ENCODE measurements around the gene SERP2.

Gene SERP2

DNA sequence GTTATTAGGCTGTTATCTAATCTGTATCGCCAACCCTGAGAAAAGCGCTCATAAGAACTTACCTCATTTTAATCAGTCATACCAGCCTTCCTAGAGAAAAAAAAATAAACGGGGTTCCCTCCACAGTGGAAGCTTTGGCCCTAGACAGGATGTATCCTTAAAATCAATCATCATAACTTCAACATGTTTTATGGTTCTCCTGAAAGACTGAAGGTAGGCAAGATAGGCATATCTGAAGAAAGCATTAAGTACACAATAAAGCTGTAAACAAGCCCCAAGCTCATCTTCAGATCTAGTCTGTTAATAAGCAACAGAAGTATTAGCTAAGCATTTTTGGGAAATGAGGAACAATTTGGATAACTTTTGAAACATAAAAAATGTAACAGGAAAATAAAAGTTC, 18.7 kb upstream of the SERP2 start:
- no peak overlapping the region for H3K27ac ChIP-seq (ENCODE audit: low read depth, low read length)
- H3K9ac ChIP-seq (ENCODE audit: low read length), result no peak overlapping the region
- no peaks in the 10 kb centered on the region for H3K27me3 ChIP-seq (ENCODE audit: low read length)
- no peaks in the 10 kb centered on the region for H4K20me1 ChIP-seq (ENCODE audit: low read depth, low read length)
- no peak overlapping the region for H3K4me2 ChIP-seq (ENCODE audit: low read depth, low read length, poor library complexity, severe bottlenecking)
- H3K36me3 ChIP-seq (ENCODE audit: low read length), result no peaks in the 10 kb centered on the region
- H2AFZ ChIP-seq (ENCODE audit: low read depth, low read length, severe bottlenecking), result no peak overlapping the region
- no peak for TF ChIP-seq EZH2phosphoT487 (conservative IDR thresholded peaks at IDR 0.05; ENCODE audit: low read length)
- TF ChIP-seq, protein P1, sequence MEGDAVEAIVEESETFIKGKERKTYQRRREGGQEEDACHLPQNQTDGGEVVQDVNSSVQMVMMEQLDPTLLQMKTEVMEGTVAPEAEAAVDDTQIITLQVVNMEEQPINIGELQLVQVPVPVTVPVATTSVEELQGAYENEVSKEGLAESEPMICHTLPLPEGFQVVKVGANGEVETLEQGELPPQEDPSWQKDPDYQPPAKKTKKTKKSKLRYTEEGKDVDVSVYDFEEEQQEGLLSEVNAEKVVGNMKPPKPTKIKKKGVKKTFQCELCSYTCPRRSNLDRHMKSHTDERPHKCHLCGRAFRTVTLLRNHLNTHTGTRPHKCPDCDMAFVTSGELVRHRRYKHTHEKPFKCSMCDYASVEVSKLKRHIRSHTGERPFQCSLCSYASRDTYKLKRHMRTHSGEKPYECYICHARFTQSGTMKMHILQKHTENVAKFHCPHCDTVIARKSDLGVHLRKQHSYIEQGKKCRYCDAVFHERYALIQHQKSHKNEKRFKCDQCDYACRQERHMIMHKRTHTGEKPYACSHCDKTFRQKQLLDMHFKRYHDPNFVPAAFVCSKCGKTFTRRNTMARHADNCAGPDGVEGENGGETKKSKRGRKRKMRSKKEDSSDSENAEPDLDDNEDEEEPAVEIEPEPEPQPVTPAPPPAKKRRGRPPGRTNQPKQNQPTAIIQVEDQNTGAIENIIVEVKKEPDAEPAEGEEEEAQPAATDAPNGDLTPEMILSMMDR (IDR thresholded peaks at IDR 0.05; ENCODE audit: insufficient read depth, low read length, poor library complexity, severe bottlenecking), result no peak
- H3F3A ChIP-seq (ENCODE audit: insufficient read depth), result no peaks in the 10 kb centered on the region
- H3K4me3 ChIP-seq (ENCODE audit: insufficient read depth, low read length, poor library complexity, severe bottlenecking), result no peak overlapping the region
- no peaks in the 10 kb centered on the region for H3K9me3 ChIP-seq (ENCODE audit: insufficient read depth, low read length)
- no peaks in the 10 kb centered on the region for H3K9me2 ChIP-seq (replicated peaks; ENCODE audit: insufficient read depth, low read length)
- no peaks in the 10 kb centered on the region for H3K79me2 ChIP-seq (ENCODE audit: insufficient read depth, low read length)

DNA sequence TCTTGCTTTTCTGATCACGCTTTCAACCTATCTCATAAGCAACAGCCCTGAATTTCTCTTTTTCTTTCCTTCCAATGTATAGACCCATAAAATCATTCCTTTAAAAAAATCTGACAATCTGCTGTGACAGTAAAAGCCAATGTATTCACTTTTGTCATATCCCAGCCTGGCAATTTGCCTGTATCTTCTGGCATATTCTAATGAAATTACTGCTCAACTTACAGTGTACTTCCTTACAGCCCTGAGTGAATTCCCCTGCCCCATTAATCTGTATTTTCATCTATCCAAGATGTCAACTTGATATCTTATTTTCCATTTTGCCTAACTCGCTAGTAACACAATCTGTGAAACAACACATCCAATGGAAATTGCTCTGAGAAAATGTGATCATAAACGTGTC, 18.0 kb upstream of the SERP2 start:
- no peaks in the 10 kb centered on the region for H3F3A ChIP-seq (ENCODE audit: insufficient read depth)
- no peaks in the 10 kb centered on the region for H3K27me3 ChIP-seq (ENCODE audit: low read length)
- H3K27ac ChIP-seq (ENCODE audit: low read depth, low read length), result no peak overlapping the region
- no peak for TF ChIP-seq EZH2phosphoT487 (conservative IDR thresholded peaks at IDR 0.05; ENCODE audit: low read length)
- TF ChIP-seq, protein P1 (IDR thresholded peaks at IDR 0.05; ENCODE audit: insufficient read depth, low read length, poor library complexity, severe bottlenecking), result no peak
- H3K4me2 ChIP-seq (ENCODE audit: low read depth, low read length, poor library complexity, severe bottlenecking), result no peak overlapping the region
- no peaks in the 10 kb centered on the region for H3K36me3 ChIP-seq (ENCODE audit: low read length)
- no peaks in the 10 kb centered on the region for H3K9me2 ChIP-seq (replicated peaks; ENCODE audit: insufficient read depth, low read length)
- H3K9ac ChIP-seq (ENCODE audit: low read length), result no peak overlapping the region
- no peaks in the 10 kb centered on the region for H3K9me3 ChIP-seq (ENCODE audit: insufficient read depth, low read length)
- no peaks in the 10 kb centered on the region for H3K79me2 ChIP-seq (ENCODE audit: insufficient read depth, low read length)
- no peaks in the 10 kb centered on the region for H4K20me1 ChIP-seq (ENCODE audit: low read depth, low read length)
- no peak overlapping the region for H2AFZ ChIP-seq (ENCODE audit: low read depth, low read length, severe bottlenecking)
- no peak overlapping the region for H3K4me3 ChIP-seq (ENCODE audit: insufficient read depth, low read length, poor library complexity, severe bottlenecking)

- Histone ChIP-seq H4K20me1 (ENCODE audit: low read depth, low read length) (no peaks in the 10 kb centered on the region), H3K4me2 (ENCODE audit: low read depth, low read length, poor library complexity, severe bottlenecking) (no peak overlapping the region), H3K9me2 (replicated peaks; ENCODE audit: insufficient read depth, low read length) (no peaks in the 10 kb centered on the region), H3K4me3 (ENCODE audit: insufficient read depth, low read length, poor library complexity, severe bottlenecking) (no peak overlapping the region), H3K27me3 (ENCODE audit: low read length) (no peaks in the 10 kb centered on the region), H3K36me3 (ENCODE audit: low read length) (no peaks in the 10 kb centered on the region), H3F3A (ENCODE audit: insufficient read depth) (no peaks in the 10 kb centered on the region), H3K27ac (ENCODE audit: low read depth, low read length) (no peak overlapping the region), H3K79me2 (ENCODE audit: insufficient read depth, low read length) (no peaks in the 10 kb centered on the region), H2AFZ (ENCODE audit: low read depth, low read length, severe bottlenecking) (no peak overlapping the region), H3K9ac (ENCODE audit: low read length) (no peak overlapping the region), H3K9me3 (ENCODE audit: insufficient read depth, low read length) (no peaks in the 10 kb centered on the region)
- TF ChIP-seq, protein P1 (IDR thresholded peaks at IDR 0.05; ENCODE audit: insufficient read depth, low read length, poor library complexity, severe bottlenecking), result no peak
- TF ChIP-seq EZH2phosphoT487 (conservative IDR thresholded peaks at IDR 0.05; ENCODE audit: low read length), result no peak
These were observed 13.6 kb upstream of the SERP2 start for GRCh38 chr13:44359983-44360375.
